ENCODE data around the gene PLCH1. TPM values are rescaled to one million over a fixed set of nuclear protein-coding genes. Genes with fewer than 3 reads are reported as not detected.

PLCH1 gene
- polyA plus RNA-seq, 1 donor (not counting 4 experiments of a cell fraction or from before 2014, with no cell fraction given) = 0.05 TPM

- Histone ChIP-seq H3K9me3 (ENCODE audit: control insufficient read depth, low read depth, low read length) (no peaks in the 10 kb centered on the region), H3K79me2 (ENCODE audit: control insufficient read depth, insufficient read depth, low read length) (no peaks in the 10 kb centered on the region), H3K27me3 (ENCODE audit: control insufficient read depth, extremely low read depth, insufficient read depth, low read length) (no peaks in the 10 kb centered on the region), H3K9me1 (ENCODE audit: control insufficient read depth, extremely low read depth, insufficient read depth, low read length) (no peaks in the 10 kb centered on the region), H3K4me1 (ENCODE audit: control insufficient read depth, extremely low read depth, insufficient read depth, low read length) (no peaks in the 10 kb centered on the region), H2AFZ (ENCODE audit: control insufficient read depth, low read length) (no peak overlapping the region), H3K9ac (ENCODE audit: control insufficient read depth, extremely low read depth, insufficient read depth, low read length) (no peak overlapping the region), H3K36me3 (ENCODE audit: control insufficient read depth in 2 of 2, extremely low read depth in 1 of 2, insufficient read depth in 2 of 2, low read length in 2 of 2) (no peaks in the 10 kb centered on the region), H3K27ac (ENCODE audit: control insufficient read depth, insufficient read depth, low read length) (no peak overlapping the region), H4K20me1 (ENCODE audit: control insufficient read depth, extremely low read depth, insufficient read depth, low read length) (no peaks in the 10 kb centered on the region), H3K4me3 (ENCODE audit: control insufficient read depth in 2 of 3, extremely low read depth in 1 of 3, insufficient read depth in 2 of 3, low read depth in 1 of 3, low read length in 3 of 3) (no peak overlapping the region), H3K4me2 (ENCODE audit: control insufficient read depth, extremely low read depth, insufficient read depth, low read depth, low read length) (no peak overlapping the region)
- dilution Hi-C loops (cut with MboI; ENCODE audit: extremely low pct_ligation_motif_present, low sequenced_read_pairs) = loop anchor here (25.0 kb wide), 1 partner anchor 542 kb away; no protein-coding TSS in a partner anchor
- DNase-seq (ENCODE audit: low read depth, low spot score) = no peak
- FAIRE-seq = no peak
- no peak for TF ChIP-seq EZH2 (IDR thresholded peaks at IDR 0.05; ENCODE audit: low read length)
- TF ChIP-seq, protein P1, sequence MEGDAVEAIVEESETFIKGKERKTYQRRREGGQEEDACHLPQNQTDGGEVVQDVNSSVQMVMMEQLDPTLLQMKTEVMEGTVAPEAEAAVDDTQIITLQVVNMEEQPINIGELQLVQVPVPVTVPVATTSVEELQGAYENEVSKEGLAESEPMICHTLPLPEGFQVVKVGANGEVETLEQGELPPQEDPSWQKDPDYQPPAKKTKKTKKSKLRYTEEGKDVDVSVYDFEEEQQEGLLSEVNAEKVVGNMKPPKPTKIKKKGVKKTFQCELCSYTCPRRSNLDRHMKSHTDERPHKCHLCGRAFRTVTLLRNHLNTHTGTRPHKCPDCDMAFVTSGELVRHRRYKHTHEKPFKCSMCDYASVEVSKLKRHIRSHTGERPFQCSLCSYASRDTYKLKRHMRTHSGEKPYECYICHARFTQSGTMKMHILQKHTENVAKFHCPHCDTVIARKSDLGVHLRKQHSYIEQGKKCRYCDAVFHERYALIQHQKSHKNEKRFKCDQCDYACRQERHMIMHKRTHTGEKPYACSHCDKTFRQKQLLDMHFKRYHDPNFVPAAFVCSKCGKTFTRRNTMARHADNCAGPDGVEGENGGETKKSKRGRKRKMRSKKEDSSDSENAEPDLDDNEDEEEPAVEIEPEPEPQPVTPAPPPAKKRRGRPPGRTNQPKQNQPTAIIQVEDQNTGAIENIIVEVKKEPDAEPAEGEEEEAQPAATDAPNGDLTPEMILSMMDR (optimal IDR thresholded peaks at IDR 0.05 in 1 of 3, IDR thresholded peaks at IDR 0.05 in 1 of 3, conservative IDR thresholded peaks at IDR 0.05 in 1 of 3; ENCODE audit: extremely low read depth in 1 of 3, insufficient read depth in 2 of 3, low read length in 3 of 3) = no peak
Observed at GRCh38 chr3:155329513-155330048, 415.3 kb downstream of the PLCH1 start.

DNA sequence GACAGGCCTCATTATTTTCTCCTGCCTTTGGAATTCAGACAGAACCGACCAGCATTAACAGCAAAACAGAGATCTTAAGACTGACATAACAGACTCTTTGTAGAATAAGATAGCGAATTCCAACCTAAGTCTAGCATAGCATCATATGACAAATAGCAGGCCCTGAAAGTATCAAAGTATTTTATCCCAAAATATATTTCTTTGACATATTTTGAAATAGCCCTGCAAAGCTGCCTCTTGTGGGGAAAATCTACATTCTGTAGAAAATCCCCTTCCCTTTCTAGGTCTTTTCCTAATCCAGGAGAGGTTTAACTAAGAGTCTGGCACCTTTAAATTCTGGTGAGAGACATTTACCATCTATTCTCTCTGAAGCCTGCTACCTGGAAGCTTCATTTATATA, 417.0 kb downstream of the PLCH1 start:
- Histone ChIP-seq H3K4me1 (ENCODE audit: control insufficient read depth, extremely low read depth, insufficient read depth, low read length) (no peaks in the 10 kb centered on the region), H4K20me1 (ENCODE audit: control insufficient read depth, extremely low read depth, insufficient read depth, low read length) (no peaks in the 10 kb centered on the region), H3K9me3 (ENCODE audit: control insufficient read depth, low read depth, low read length) (no peaks in the 10 kb centered on the region), H2AFZ (ENCODE audit: control insufficient read depth, low read length) (no peak overlapping the region), H3K9ac (ENCODE audit: control insufficient read depth, extremely low read depth, insufficient read depth, low read length) (no peak overlapping the region), H3K27ac (ENCODE audit: control insufficient read depth, insufficient read depth, low read length) (no peak overlapping the region), H3K36me3 (ENCODE audit: control insufficient read depth in 2 of 2, extremely low read depth in 1 of 2, insufficient read depth in 2 of 2, low read length in 2 of 2) (no peaks in the 10 kb centered on the region), H3K79me2 (ENCODE audit: control insufficient read depth, insufficient read depth, low read length) (no peaks in the 10 kb centered on the region), H3K4me2 (ENCODE audit: control insufficient read depth, extremely low read depth, insufficient read depth, low read depth, low read length) (no peak overlapping the region), H3K27me3 (ENCODE audit: control insufficient read depth, extremely low read depth, insufficient read depth, low read length) (no peaks in the 10 kb centered on the region), H3K4me3 (ENCODE audit: control insufficient read depth in 2 of 3, extremely low read depth in 1 of 3, insufficient read depth in 2 of 3, low read depth in 1 of 3, low read length in 3 of 3) (no peak overlapping the region), H3K9me1 (ENCODE audit: control insufficient read depth, extremely low read depth, insufficient read depth, low read length) (no peaks in the 10 kb centered on the region)
- DNase-seq (ENCODE audit: low read depth, low spot score) (no peak), FAIRE-seq (no peak)
- dilution Hi-C loops (cut with MboI; ENCODE audit: extremely low pct_ligation_motif_present, low sequenced_read_pairs) = loop anchor here (25.0 kb wide), 1 partner anchor 541 kb away; no protein-coding TSS in a partner anchor
- no peak for TF ChIP-seq EZH2 (IDR thresholded peaks at IDR 0.05; ENCODE audit: low read length)
- TF ChIP-seq, protein P1 (optimal IDR thresholded peaks at IDR 0.05 in 1 of 3, IDR thresholded peaks at IDR 0.05 in 1 of 3, conservative IDR thresholded peaks at IDR 0.05 in 1 of 3; ENCODE audit: extremely low read depth in 1 of 3, insufficient read depth in 2 of 3, low read length in 3 of 3) = no peak
